HCT116 (cell line): ENCODE results near the gene CDH23. TPM values are rescaled to one million over a fixed set of nuclear protein-coding genes. Genes with fewer than 3 reads are reported as not detected.

Experiments
- ATAC-seq: fragments of 200-7000 bp; cut with Tn5 transposase; 2 replicates; pipeline ENCODE4 v1.9.1; 2020; ENCODE audit warnings: mild to moderate bottlenecking, moderate library complexity
- BruUV-seq: library from RNA; stranded (reverse); fragments of 400-500 nt; replicated peaks from 2 replicates; lab custom pipeline; 2021; lab: Mats Ljungman, UMichigan
- CTCF ChIA-PET: fragments of 300-600 bp; sonication (Branson Sonifier 250); formaldehyde crosslinking; loops from one replicate; lab custom pipeline; 2021; ENCODE audit warnings: antibody characterized with exemption; lab: Charles Lee
- POLR2A ChIA-PET: fragments of 300-600, 350-600 bp; sonication (Branson Sonifier 250); formaldehyde crosslinking; loops from one replicate; lab custom pipeline; 2021; ENCODE audit warnings: antibody characterized with exemption; lab: Charles Lee
- RAD21 ChIA-PET, 2 experiments: fragments of 300-600 bp; sonication (Branson Sonifier 250); formaldehyde crosslinking; loops; one replicate each; lab custom pipeline; 2023; ENCODE audit warnings: low total read pairs in 2 of 2; ENCODE audit not compliant: uncharacterized antibody in 2 of 2, unreplicated experiment in 2 of 2, low non-redundant PET in 1 of 2; lab: Charles Lee
- DNase-seq: peaks from one replicate; pipeline ENCODE4 v3.0.0-alpha.2; 2010; ENCODE audit warnings: low read depth, low spot score
- H2AFZ ChIP-seq: fragments of 200-600 bp; shearing (Covaris generic), sonication (generic); 2 replicates; pipeline ENCODE4 v1.6.1; 2017; ENCODE audit warnings: low read depth, mixed run types, mixed read lengths, antibody characterized with exemption, low read length; ENCODE audit not compliant: poor library complexity, severe bottlenecking
- H3K27ac ChIP-seq: 2 replicates; pipeline ENCODE4 v1.5.1; 2012; ENCODE audit warnings: low read depth, low read length
- H3K27me3 ChIP-seq: fragments of 200-600 bp; sonication (generic); 2 replicates; pipeline ENCODE4 v1.6.1; 2016; ENCODE audit warnings: mixed run types, low read length, mixed read lengths; ENCODE audit not compliant: insufficient read depth
- H3K36me3 ChIP-seq, 2 experiments: fragments of 200-500 bp in 1 of 2; fragments of 200-600 bp in 1 of 2; sonication (Bioruptor generic) in 1 of 2; sonication (generic) in 1 of 2; 2 replicates each; pipeline versions ENCODE4 v1.5.1 to v1.6.1; 2014 to 2016; ENCODE audit warnings: low read length in 2 of 2, inconsistent platforms in 1 of 2, mixed read lengths in 1 of 2, mixed run types in 1 of 2; ENCODE audit not compliant: insufficient read depth in 2 of 2, control insufficient read depth in 1 of 2
- H3K4me1 ChIP-seq, 2 experiments: fragments of 200-600 bp in 1 of 2; sonication (generic) in 1 of 2; 2 replicates each; pipeline versions ENCODE4 v1.5.1 to v1.6.1; 2012 to 2017; ENCODE audit warnings: low read length in 2 of 2, inconsistent platforms in 1 of 2, mild to moderate bottlenecking in 1 of 2, mixed read lengths in 1 of 2, mixed run types in 1 of 2, moderate library complexity in 1 of 2; ENCODE audit not compliant: insufficient read depth in 2 of 2, control insufficient read depth in 1 of 2
- H3K4me2 ChIP-seq: fragments of 200-600 bp; sonication (generic); 2 replicates; pipeline ENCODE4 v1.6.1; 2017; ENCODE audit warnings: mixed run types, low read length, mixed read lengths
- H3K4me3 ChIP-seq, 2 experiments: fragments of 200-600 bp in 1 of 2; sonication (generic) in 1 of 2; replicated peaks in 1 of 2; 2 replicates each; pipeline ENCODE4 v1.5.1; 2011 to 2016; ENCODE audit warnings: low read length in 2 of 2, control low read depth in 1 of 2, low read depth in 1 of 2, mild to moderate bottlenecking in 1 of 2, mixed read lengths in 1 of 2, mixed run types in 1 of 2
- H3K79me2 ChIP-seq: fragments of 200-600 bp; sonication (generic); 2 replicates; pipeline ENCODE4 v1.6.1; 2017; ENCODE audit warnings: mild to moderate bottlenecking, mixed run types, low read length, moderate library complexity, mixed read lengths; ENCODE audit not compliant: insufficient read depth
- H3K9ac ChIP-seq: fragments of 200-600 bp; sonication (generic); 2 replicates; pipeline ENCODE4 v1.6.1; 2016; ENCODE audit warnings: low read length, mixed read lengths
- H3K9me2 ChIP-seq: fragments of 200-600 bp; sonication (generic), shearing (Covaris generic); 2 replicates; pipeline ENCODE4 v1.6.1; 2017; ENCODE audit warnings: mixed run types, mild to moderate bottlenecking, moderate library complexity; ENCODE audit not compliant: insufficient read depth
- H3K9me3 ChIP-seq, 2 experiments: fragments of 200-500 bp in 1 of 2; fragments of 200-600 bp in 1 of 2; sonication (Bioruptor generic) in 1 of 2; sonication (generic) in 1 of 2; 2 replicates each; pipeline ENCODE4 v1.6.1; 2014 to 2017; ENCODE audit warnings: low read length in 2 of 2, mixed read lengths in 2 of 2, inconsistent platforms in 1 of 2, low read depth in 1 of 2, mild to moderate bottlenecking in 1 of 2, mixed run types in 1 of 2, moderate library complexity in 1 of 2; ENCODE audit not compliant: control insufficient read depth in 1 of 2, insufficient read depth in 1 of 2
- H4K20me1 ChIP-seq: fragments of 200-600 bp; sonication (generic), shearing (Covaris generic); 2 replicates; pipeline ENCODE4 v1.6.1; 2017; ENCODE audit warnings: mixed run types, mild to moderate bottlenecking, moderate library complexity; ENCODE audit not compliant: insufficient read depth
- CBX3 ChIP-seq: IDR thresholded peaks from 2 replicates; pipeline ENCODE4 v1.6.1; 2012; ENCODE audit warnings: low read depth
- CEBPB ChIP-seq: IDR thresholded peaks from 2 replicates; pipeline ENCODE4 v1.6.1; 2012; ENCODE audit warnings: low read depth
- EGR1 ChIP-seq: IDR thresholded peaks from 2 replicates; pipeline ENCODE4 v1.6.1; 2012; ENCODE audit warnings: low read depth
- MAX ChIP-seq: IDR thresholded peaks from 2 replicates; pipeline ENCODE4 v1.6.1; 2012
- REST ChIP-seq: IDR thresholded peaks from 2 replicates; pipeline ENCODE4 v1.6.1; 2012; ENCODE audit warnings: low read depth
- SIN3A ChIP-seq: IDR thresholded peaks from 2 replicates; pipeline ENCODE4 v1.6.1; 2012; ENCODE audit warnings: low read depth
- SRF ChIP-seq: IDR thresholded peaks from 2 replicates; pipeline ENCODE4 v1.6.1; 2012; ENCODE audit warnings: low read depth
- YY1 ChIP-seq: IDR thresholded peaks from 2 replicates; pipeline ENCODE4 v1.6.1; 2011; ENCODE audit warnings: low read length, low read depth, moderate library complexity, mild to moderate bottlenecking; ENCODE audit not compliant: insufficient replicate concordance; ENCODE audit errors: extremely low read depth
- intact Hi-C: fragments of 100-400 bp; cut with micrococcal nuclease; formaldehyde crosslinking; loops from 2 replicates; pipeline ENCODE4 v1.10.0; 2022
- total RNA-seq: library from RNA; stranded (reverse); gene quantifications from one replicate; pipeline ENCODE4 v1.2.1, GENCODE V29; 2021; ENCODE audit not compliant: unreplicated experiment

The CDH23 gene
- total RNA-seq, 1 experiment from 2014 or later: not detected

GRCh38 chr10:71646592-71647292 is 250.0 kb downstream of the CDH23 start:
- Histone ChIP-seq H3K27ac (no peak overlapping the region), H3K4me3 (no peak overlapping the region), H4K20me1 (no peaks in the 10 kb centered on the region), H3K79me2 (no peaks in the 10 kb centered on the region), H3K9ac (no peak overlapping the region), H3K4me2 (no peak overlapping the region), H3K36me3 (no peaks in the 10 kb centered on the region), H3K4me1 (peaks cover 8 to 11% of the 10 kb centered on the region in 2 experiments; a peak in 3 of 4 replicates), H2AFZ (no peak overlapping the region), H3K9me2 (no peaks in the 10 kb centered on the region), H3K27me3 (no peaks in the 10 kb centered on the region), H3K9me3 (no peaks in the 10 kb centered on the region)
- ChIA-PET CTCF (no interaction called here), RAD21 (interaction anchor here in 1 of 2 experiments (0.6 kb wide), 1 partner anchor 1558 kb away, joined by 4 read pairs; no protein-coding TSS in a partner anchor), POLR2A (interaction anchor here (1.3 kb wide), 1 partner anchor 24 kb away, joined by 3 read pairs; no protein-coding TSS in a partner anchor)
- intact Hi-C loops: no loop called here
- BruUV-seq: no TSS peak
- DNase-seq (no peak), ATAC-seq (no peak)
- TF ChIP-seq SIN3A: no peak
- no peak for TF ChIP-seq CBX3
- TF ChIP-seq CEBPB: no peak
- TF ChIP-seq EGR1: no peak
- TF ChIP-seq REST: no peak
- TF ChIP-seq YY1: no peak
- no peak for TF ChIP-seq SRF
- TF ChIP-seq MAX: no peak
